ENCODE results near the gene SPOCD1. TPM values are rescaled to one million over a fixed set of nuclear protein-coding genes. Genes with fewer than 3 reads are reported as not detected.

SPOCD1 gene
- total and polyA plus RNA-seq, 4 donors, result under 0.01 to 0.19 (median 0.12) TPM; not detected in 1

DNA sequence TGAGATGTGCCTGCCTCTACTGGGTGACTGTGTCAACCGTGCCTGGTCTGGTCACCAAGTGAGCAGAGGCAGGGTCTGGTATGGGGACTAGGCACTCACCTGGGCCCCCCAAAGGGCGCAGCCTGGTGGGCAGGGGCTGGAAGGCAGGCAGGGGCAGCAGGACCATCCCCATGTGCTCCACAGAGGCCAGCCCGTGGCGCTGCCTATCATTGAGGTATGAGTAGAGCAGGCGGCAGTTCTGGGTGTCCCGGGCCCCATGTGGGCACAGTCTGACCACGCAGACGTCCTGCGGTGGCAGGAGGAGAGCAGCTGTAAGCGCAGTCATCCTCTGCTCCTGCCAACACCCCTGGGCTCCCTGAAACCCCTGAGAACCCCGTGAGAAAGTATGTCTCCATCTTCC, 23.7 kb downstream of the SPOCD1 start:
- Histone ChIP-seq H3K27me3 (ENCODE audit: control insufficient read depth in 4 of 4, insufficient read depth in 4 of 4, low read length in 3 of 4) (no peaks in the 10 kb centered on the region), H3K9me3 (ENCODE audit: control insufficient read depth in 4 of 4, low read length in 3 of 4) (no peaks in the 10 kb centered on the region), H3K27ac (ENCODE audit: low read depth in 1 of 2, low read length in 2 of 2) (no peak overlapping the region), H3K4me3 (ENCODE audit: low read depth in 1 of 3, low read length in 3 of 3) (no peak overlapping the region), H3K4me1 (ENCODE audit: control insufficient read depth in 4 of 4, insufficient read depth in 4 of 4, low read length in 3 of 4) (peaks cover 0 to 12% (median 6%) of the 10 kb centered on the region in 4 donors), H3K9ac (ENCODE audit: low read depth in 1 of 2, low read length in 2 of 2) (no peak overlapping the region), H3K36me3 (ENCODE audit: control insufficient read depth in 4 of 4, insufficient read depth in 3 of 4, low read depth in 1 of 4, low read length in 3 of 4) (no peaks in the 10 kb centered on the region)
- 77% methylated on average over 11 of the region's 11 CpGs for WGBS
- TF ChIP-seq, protein P1, sequence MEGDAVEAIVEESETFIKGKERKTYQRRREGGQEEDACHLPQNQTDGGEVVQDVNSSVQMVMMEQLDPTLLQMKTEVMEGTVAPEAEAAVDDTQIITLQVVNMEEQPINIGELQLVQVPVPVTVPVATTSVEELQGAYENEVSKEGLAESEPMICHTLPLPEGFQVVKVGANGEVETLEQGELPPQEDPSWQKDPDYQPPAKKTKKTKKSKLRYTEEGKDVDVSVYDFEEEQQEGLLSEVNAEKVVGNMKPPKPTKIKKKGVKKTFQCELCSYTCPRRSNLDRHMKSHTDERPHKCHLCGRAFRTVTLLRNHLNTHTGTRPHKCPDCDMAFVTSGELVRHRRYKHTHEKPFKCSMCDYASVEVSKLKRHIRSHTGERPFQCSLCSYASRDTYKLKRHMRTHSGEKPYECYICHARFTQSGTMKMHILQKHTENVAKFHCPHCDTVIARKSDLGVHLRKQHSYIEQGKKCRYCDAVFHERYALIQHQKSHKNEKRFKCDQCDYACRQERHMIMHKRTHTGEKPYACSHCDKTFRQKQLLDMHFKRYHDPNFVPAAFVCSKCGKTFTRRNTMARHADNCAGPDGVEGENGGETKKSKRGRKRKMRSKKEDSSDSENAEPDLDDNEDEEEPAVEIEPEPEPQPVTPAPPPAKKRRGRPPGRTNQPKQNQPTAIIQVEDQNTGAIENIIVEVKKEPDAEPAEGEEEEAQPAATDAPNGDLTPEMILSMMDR (IDR thresholded peaks at IDR 0.05; ENCODE audit: low read depth, low read length, missing input control), result no peak
- no peak for TF ChIP-seq HNF4A (conservative IDR thresholded peaks at IDR 0.05)
- TF ChIP-seq TAF1 (conservative IDR thresholded peaks at IDR 0.05), result no peak
- TF ChIP-seq HNF4G (IDR thresholded peaks at IDR 0.05), result no peak
- TF ChIP-seq FOXA2 (IDR thresholded peaks at IDR 0.05), result no peak
- TF ChIP-seq NR2F2 (IDR thresholded peaks at IDR 0.05), result no peak
- no peak for TF ChIP-seq GABPA (IDR thresholded peaks at IDR 0.05 in 1 of 2, conservative IDR thresholded peaks at IDR 0.05 in 1 of 2)
- TF ChIP-seq, protein P2, sequence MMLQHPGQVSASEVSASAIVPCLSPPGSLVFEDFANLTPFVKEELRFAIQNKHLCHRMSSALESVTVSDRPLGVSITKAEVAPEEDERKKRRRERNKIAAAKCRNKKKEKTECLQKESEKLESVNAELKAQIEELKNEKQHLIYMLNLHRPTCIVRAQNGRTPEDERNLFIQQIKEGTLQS (IDR thresholded peaks at IDR 0.05), result no peak
- no peak for TF ChIP-seq JUND (IDR thresholded peaks at IDR 0.05)
- TF ChIP-seq, protein P3, sequence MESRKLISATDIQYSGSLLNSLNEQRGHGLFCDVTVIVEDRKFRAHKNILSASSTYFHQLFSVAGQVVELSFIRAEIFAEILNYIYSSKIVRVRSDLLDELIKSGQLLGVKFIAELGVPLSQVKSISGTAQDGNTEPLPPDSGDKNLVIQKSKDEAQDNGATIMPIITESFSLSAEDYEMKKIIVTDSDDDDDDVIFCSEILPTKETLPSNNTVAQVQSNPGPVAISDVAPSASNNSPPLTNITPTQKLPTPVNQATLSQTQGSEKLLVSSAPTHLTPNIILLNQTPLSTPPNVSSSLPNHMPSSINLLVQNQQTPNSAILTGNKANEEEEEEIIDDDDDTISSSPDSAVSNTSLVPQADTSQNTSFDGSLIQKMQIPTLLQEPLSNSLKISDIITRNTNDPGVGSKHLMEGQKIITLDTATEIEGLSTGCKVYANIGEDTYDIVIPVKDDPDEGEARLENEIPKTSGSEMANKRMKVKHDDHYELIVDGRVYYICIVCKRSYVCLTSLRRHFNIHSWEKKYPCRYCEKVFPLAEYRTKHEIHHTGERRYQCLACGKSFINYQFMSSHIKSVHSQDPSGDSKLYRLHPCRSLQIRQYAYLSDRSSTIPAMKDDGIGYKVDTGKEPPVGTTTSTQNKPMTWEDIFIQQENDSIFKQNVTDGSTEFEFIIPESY (IDR thresholded peaks at IDR 0.05), result no peak
- no peak for TF ChIP-seq YY1 (IDR thresholded peaks at IDR 0.05)
- TF ChIP-seq EGR1 (IDR thresholded peaks at IDR 0.05; ENCODE audit: low read depth in 2 of 2), result no peak
- TF ChIP-seq, protein P4, sequence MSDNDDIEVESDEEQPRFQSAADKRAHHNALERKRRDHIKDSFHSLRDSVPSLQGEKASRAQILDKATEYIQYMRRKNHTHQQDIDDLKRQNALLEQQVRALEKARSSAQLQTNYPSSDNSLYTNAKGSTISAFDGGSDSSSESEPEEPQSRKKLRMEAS (IDR thresholded peaks at IDR 0.05), result no peak
- no peak for TF ChIP-seq SP1 (IDR thresholded peaks at IDR 0.05)
- TF ChIP-seq RXRA (IDR thresholded peaks at IDR 0.05), result no peak
- DNase-seq (ENCODE audit: low spot score), result no peak

DNA sequence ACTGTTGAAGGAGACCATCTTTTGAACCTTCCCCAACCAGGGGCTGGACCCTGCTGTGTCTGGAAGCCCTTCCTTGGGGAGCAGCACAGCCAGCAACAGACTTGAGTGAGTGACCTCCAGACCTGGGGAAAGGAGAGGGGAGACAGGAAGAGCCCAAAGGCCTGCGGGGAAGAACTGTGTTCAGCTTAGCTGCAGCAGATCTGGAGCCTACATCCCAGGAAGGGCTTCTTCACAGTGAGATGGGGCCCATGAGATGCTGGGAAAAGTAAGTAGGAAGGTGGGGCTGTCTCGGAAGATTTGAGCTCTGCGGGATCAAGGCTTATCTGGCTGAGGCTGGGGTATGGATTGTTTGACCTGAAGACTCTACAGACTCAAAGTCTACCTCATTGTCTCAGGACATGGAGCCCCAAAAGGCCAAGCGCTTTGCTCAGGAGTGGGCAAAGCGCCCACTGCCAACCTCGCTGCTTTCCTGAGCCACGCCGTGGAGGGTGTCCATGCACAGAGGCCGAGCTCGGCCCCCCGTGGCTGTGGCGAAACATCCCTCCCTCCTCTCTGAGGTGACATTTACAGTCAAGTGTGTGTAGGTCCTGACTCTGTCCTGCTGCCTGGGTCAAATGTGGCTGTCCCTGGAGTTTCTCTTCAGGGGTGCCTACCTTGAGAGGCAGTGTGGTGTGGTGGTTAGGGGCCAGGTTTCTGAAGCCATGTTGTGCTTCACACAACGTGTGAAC, 24.5 kb downstream of the SPOCD1 start:
- TF ChIP-seq SP1 (IDR thresholded peaks at IDR 0.05) (no peak), RXRA (IDR thresholded peaks at IDR 0.05) (no peak), RAD21 (IDR thresholded peaks at IDR 0.05) (no peak), HNF4G (IDR thresholded peaks at IDR 0.05) (no peak), TAF1 (conservative IDR thresholded peaks at IDR 0.05) (no peak), FOXA1 (IDR thresholded peaks at IDR 0.05) (no peak), JUND (IDR thresholded peaks at IDR 0.05) (no peak)
- TF ChIP-seq, protein P1 (IDR thresholded peaks at IDR 0.05; ENCODE audit: low read depth, low read length, missing input control), result no peak
- TF ChIP-seq, protein P4 (IDR thresholded peaks at IDR 0.05), result no peak
- TF ChIP-seq, protein P3 (IDR thresholded peaks at IDR 0.05), result no peak
- TF ChIP-seq, protein P5, sequence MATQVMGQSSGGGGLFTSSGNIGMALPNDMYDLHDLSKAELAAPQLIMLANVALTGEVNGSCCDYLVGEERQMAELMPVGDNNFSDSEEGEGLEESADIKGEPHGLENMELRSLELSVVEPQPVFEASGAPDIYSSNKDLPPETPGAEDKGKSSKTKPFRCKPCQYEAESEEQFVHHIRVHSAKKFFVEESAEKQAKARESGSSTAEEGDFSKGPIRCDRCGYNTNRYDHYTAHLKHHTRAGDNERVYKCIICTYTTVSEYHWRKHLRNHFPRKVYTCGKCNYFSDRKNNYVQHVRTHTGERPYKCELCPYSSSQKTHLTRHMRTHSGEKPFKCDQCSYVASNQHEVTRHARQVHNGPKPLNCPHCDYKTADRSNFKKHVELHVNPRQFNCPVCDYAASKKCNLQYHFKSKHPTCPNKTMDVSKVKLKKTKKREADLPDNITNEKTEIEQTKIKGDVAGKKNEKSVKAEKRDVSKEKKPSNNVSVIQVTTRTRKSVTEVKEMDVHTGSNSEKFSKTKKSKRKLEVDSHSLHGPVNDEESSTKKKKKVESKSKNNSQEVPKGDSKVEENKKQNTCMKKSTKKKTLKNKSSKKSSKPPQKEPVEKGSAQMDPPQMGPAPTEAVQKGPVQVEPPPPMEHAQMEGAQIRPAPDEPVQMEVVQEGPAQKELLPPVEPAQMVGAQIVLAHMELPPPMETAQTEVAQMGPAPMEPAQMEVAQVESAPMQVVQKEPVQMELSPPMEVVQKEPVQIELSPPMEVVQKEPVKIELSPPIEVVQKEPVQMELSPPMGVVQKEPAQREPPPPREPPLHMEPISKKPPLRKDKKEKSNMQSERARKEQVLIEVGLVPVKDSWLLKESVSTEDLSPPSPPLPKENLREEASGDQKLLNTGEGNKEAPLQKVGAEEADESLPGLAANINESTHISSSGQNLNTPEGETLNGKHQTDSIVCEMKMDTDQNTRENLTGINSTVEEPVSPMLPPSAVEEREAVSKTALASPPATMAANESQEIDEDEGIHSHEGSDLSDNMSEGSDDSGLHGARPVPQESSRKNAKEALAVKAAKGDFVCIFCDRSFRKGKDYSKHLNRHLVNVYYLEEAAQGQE (IDR thresholded peaks at IDR 0.05), result no peak
- Histone ChIP-seq H3K9ac (ENCODE audit: low read depth in 1 of 2, low read length in 2 of 2) (no peak overlapping the region), H3K27me3 (ENCODE audit: control insufficient read depth in 4 of 4, insufficient read depth in 4 of 4, low read length in 3 of 4) (no peaks in the 10 kb centered on the region), H3K27ac (ENCODE audit: low read depth in 1 of 2, low read length in 2 of 2) (no peak overlapping the region), H3K9me3 (ENCODE audit: control insufficient read depth in 4 of 4, low read length in 3 of 4) (no peaks in the 10 kb centered on the region), H3K4me3 (ENCODE audit: low read depth in 1 of 3, low read length in 3 of 3) (no peak overlapping the region), H3K4me1 (ENCODE audit: control insufficient read depth in 4 of 4, insufficient read depth in 4 of 4, low read length in 3 of 4) (peaks cover 0 to 12% (median 6%) of the 10 kb centered on the region in 4 donors), H3K36me3 (ENCODE audit: control insufficient read depth in 4 of 4, insufficient read depth in 3 of 4, low read depth in 1 of 4, low read length in 3 of 4) (no peaks in the 10 kb centered on the region)
- no peak for DNase-seq (ENCODE audit: low spot score)
- WGBS, result 84% methylated on average over 13 of the region's 13 CpGs

All from liver (tissue), 9 donors.